Esophagus squamous epithelium (tissue), 4 donors: ENCODE data around the gene PI4K2A.

Source experiments
- CTCF ChIP-seq, 6 experiments: fragments of 450-650 bp in 4 of 6; fragments of 200-600 bp in 2 of 6; sonication (generic) in 2 of 6; IDR thresholded peaks; one replicate each; pipeline ENCODE4 v1.5.1; 2016 to 2019; ENCODE audit warnings: antibody characterized with exemption in 6 of 6, mild to moderate bottlenecking in 4 of 6, moderate library complexity in 4 of 6
- POLR2A ChIP-seq, 4 donors: fragments of 450-650 bp; IDR thresholded peaks; one replicate each; pipeline ENCODE4 v1.6.1; 2017; ENCODE audit warnings: antibody characterized with exemption in 4 of 4, mild to moderate bottlenecking in 4 of 4, moderate library complexity in 3 of 4

DNA sequence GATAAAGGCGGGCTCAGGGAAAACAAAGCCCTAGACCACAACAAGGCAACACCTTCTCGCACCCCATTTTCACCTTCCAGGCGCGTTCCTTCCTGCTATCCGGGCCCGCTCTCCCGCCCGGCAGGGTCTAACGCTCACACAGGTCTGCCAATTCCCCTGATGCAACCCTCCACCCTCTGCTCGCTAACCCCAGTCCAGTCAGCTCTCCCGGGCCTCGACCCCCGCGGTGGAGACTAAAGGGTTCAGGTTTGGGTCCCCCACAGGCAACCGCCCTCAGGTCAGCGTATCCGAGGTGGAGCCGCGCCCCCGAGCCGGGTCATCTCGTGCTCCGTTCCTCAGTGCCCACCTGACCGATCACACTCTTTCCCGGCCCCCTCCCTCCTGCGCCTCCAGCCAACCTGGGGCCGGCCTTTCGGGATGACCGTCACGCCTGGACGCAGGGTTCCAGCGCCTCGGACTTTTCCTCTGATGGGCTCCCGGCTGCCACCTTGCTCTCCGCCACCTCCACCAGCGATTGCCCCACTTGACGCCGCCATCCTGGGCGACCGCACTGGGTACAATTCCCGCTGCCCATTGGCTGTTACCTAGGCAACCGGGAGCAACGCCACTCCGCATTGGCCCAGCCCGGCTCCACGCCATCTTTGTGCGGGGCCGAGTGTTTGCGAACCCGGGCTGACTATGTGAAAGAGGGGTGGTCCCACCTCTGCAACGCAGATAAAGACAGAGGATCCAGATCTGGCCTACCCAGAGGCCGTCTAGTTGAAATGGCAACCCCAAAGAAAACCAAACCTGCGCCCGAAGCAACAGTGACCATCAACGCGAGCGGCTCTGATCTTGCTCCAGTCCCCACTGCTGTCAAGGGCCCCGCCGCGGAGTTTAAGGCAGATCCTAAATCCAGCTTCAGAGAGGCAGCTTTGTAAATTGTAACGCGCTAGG, 7.3 kb upstream of the PI4K2A start, which contains the start of gene MORN4:
- no peak for TF ChIP-seq CTCF (IDR thresholded peaks at IDR 0.05)
- TF ChIP-seq POLR2A (IDR thresholded peaks at IDR 0.05) = no peak
